Transverse colon (tissue), 4 donors: ENCODE measurements around the gene DDX10.

Experiments
- CTCF ChIP-seq, 5 experiments: fragments of 200-600 bp in 3 of 5; fragments of 450-650 bp in 2 of 5; sonication (generic) in 3 of 5; IDR thresholded peaks; 1 replicate in 2 of 5; 2 replicates in 3 of 5; pipeline ENCODE4 v1.5.1; 2016 to 2017; ENCODE audit warnings: antibody characterized with exemption in 5 of 5, inconsistent platforms in 3 of 5, mild to moderate bottlenecking in 2 of 5, moderate library complexity in 1 of 5
- POLR2A ChIP-seq: fragments of 450-650 bp; IDR thresholded peaks from one replicate; pipeline ENCODE4 v1.6.1; 2016; ENCODE audit warnings: antibody characterized with exemption, mild to moderate bottlenecking, moderate library complexity
- POLR2AphosphoS5 ChIP-seq, 3 donors: sonication (generic); formaldehyde crosslinking; IDR thresholded peaks; one replicate each; pipeline ENCODE4 v1.6.1; 2016; ENCODE audit warnings: antibody characterized with exemption in 3 of 3

DNA sequence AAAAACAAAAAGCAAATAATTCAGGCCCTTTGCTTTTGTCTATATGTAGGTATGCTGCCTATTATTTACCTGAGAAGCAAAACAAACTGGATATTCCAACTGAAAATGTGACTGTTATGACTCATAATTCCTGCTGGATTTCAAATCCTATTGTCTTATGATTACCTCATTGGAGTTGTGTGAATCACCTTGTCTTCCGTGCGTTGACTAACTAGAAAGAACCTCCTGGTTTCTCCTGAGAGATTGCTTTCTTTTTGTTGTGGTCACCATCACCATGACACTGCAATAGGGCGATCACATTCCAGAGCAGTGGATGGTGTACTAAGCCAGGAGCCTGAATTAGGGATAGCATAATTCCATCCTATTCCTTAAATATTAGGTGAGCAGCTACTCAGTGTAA lies 48.3 kb upstream of the DDX10 start:
- TF ChIP-seq CTCF (IDR thresholded peaks at IDR 0.05) = no peak
- TF ChIP-seq POLR2AphosphoS5 (IDR thresholded peaks at IDR 0.05) = no peak
- TF ChIP-seq POLR2A = no peak
